Large intestine (tissue), 3 donors: ENCODE data around the gene TAF4. TPM values are rescaled to one million over a fixed set of nuclear protein-coding genes. Genes with fewer than 3 reads are reported as not detected.

ENCODE experiments used
- DNase-seq, 2 donors: peaks; one replicate each; pipeline versions ENCODE4 v3.0.0 to v3.0.0-alpha.2; 2013
- H3K27ac ChIP-seq: one replicate; pipeline ENCODE4 v1.5.1; 2013; ENCODE audit warnings: low read length
- H3K27me3 ChIP-seq: 2 replicates; pipeline ENCODE4 v1.6.1; 2013; ENCODE audit warnings: low read length; ENCODE audit not compliant: control insufficient read depth, insufficient read depth
- H3K36me3 ChIP-seq: 2 replicates; pipeline ENCODE4 v1.6.1; 2013; ENCODE audit warnings: low read length; ENCODE audit not compliant: control insufficient read depth, insufficient read depth
- H3K4me1 ChIP-seq: one replicate; pipeline ENCODE4 v1.6.1; 2013; ENCODE audit warnings: low read length; ENCODE audit not compliant: control insufficient read depth, insufficient read depth
- H3K4me3 ChIP-seq: one replicate; pipeline ENCODE4 v1.5.1; 2013; ENCODE audit warnings: low read length
- H3K9me3 ChIP-seq: one replicate; pipeline ENCODE4 v1.6.1; 2013; ENCODE audit warnings: mild to moderate bottlenecking, low read depth, low read length, moderate library complexity; ENCODE audit not compliant: control insufficient read depth
- WGBS: methylation state at CpG from one replicate; pipeline ENCODE4 v1.1.5; 2013; ENCODE audit warnings: low lambda C conversion rate; ENCODE audit not compliant: insufficient coverage; 5-methylcytosine and 5-hydroxymethylcytosine counted together
- polyA plus RNA-seq: library from polyadenylated mRNA; unstranded; fragments of 120-200 nt; gene quantifications from one replicate; pipeline ENCODE4 v1.2.1, GENCODE V29; 2013

Gene TAF4
- polyA plus RNA-seq, 1 donor, result 17.4 TPM

DNA sequence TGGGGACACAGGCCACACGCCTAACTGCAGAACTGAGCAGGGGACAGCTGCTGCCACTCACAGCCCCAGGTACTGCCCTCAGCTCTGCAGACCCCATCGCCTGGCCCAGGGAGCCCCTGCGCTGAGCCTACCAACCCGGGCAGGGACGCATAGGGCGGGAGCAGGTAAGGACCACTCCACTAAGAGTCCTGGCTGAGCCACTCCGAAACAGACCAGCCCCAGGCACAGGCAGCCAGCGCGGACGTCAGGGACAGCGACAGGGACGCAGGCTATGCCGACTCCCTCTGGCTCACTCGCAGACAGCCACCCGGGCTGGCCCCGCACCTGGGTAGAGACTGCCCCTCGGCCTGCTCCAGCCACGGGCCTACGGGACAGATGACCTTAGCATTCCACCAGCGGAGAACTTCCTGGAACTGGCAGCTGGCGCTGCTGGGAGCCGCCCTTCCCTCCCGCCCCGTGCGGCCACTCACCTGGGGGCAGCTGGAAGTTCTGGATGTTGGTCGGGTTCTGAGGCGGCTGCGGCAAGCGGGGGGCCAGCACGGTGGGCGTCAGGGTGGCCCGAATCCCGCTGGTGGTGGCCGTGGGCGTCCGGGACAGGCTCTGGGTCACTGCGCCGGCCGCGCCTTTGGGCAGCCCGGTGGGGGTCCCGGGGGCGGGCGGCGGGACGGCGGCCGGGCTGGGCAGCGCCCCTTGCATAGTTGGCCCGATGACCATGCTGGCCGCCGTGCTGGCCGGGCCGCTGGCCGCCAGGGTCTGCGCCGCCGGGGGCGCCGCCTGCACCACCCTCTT, 1.5 kb downstream of the TAF4 start:
- Histone ChIP-seq H3K4me1 (peaks cover 38% of the 10 kb centered on the region), H3K27me3 (no peaks in the 10 kb centered on the region), H3K27ac (no peak overlapping the region), H3K4me3 (peak overlapping the region; percentile 42), H3K9me3 (no peaks in the 10 kb centered on the region), H3K36me3 (peaks cover 5% of the 10 kb centered on the region)
- peak in 1 of 2 donors; percentile 45 for DNase-seq
- no CpG with 5 or more reads among the region's 60 CpGs for WGBS

DNA sequence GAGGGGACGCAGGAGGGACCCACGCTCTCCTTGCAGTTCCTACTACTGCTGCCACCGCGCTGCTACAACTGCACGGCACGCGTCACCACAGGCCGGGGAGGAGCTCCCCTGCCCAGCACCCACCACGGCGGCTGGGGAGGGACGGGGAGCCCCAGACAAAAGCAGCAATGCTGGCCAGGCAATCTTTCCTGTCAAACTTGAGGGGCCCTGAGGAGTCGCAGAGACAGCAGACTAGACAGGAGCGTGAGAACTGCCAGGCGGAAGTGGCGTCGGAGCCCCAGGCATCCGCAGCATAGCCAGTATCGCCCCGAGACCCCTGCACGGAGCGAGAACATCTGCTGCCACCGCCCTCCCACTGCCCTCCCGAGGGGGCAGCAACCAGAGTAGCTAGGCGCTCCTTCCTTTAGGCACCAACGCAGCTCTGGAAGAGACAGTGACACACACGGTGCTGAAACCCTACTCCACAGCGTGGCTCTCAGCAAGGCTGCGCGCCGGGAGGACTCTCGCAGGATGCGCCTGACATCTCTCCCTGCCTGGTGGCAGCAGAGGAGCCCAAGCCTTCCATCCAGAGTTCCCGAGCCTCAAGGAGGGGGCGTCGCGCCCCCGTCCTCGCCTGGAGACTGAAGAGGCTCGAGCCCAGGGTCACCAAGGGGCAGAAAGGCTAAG, 2.2 kb downstream of the TAF4 start:
- no peak overlapping the region for H3K27ac ChIP-seq

DNA sequence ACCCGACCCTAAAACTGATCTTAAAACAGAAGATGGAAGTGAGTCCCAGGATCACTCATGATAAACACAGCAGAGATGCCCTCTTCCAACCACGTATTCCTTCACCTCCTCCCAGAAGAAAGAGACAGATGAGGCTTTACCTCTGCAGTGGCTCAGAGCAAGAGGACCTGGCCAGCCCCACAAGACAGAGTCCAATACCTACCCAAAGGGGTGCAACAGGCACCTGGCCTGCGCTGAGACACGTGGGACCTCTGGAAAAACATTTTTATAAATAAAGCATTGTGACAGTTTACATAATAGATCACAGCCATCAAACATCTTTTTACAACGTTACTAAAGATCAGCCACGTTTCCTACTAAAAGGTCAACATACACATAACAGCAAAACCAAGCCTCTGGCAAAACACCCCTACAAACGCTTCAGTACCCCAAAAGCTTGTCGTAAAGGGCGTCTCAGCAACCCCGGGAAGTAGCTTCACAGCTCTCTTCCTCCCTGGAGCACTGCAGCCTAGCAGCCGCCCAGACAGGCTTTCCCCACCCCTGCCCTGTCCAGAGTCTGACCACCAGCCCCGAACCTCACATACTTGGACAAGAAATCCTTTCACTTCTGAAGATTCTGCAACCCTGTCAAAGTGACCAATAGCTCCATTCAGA, 2.9 kb downstream of the TAF4 start:
- Histone ChIP-seq H3K9me3 (no peaks in the 10 kb centered on the region), H3K4me1 (peaks cover 24% of the 10 kb centered on the region), H3K4me3 (no peak overlapping the region), H3K36me3 (peaks cover 5% of the 10 kb centered on the region), H3K27me3 (no peaks in the 10 kb centered on the region), H3K27ac (no peak overlapping the region)
- DNase-seq, result no peak
- 60% methylated on average over 1 of the region's 12 CpGs for WGBS

More for the DNA sequence above, 2.2 kb downstream of the TAF4 start:
- Histone ChIP-seq H3K27me3 (no peaks in the 10 kb centered on the region), H3K4me3 (peak overlapping the region; percentile 42), H3K4me1 (peaks cover 30% of the 10 kb centered on the region), H3K9me3 (no peaks in the 10 kb centered on the region), H3K36me3 (peaks cover 5% of the 10 kb centered on the region)
- peak in 1 of 2 donors; percentile 26 for DNase-seq
- WGBS, result no CpG with 5 or more reads among the region's 39 CpGs

DNA sequence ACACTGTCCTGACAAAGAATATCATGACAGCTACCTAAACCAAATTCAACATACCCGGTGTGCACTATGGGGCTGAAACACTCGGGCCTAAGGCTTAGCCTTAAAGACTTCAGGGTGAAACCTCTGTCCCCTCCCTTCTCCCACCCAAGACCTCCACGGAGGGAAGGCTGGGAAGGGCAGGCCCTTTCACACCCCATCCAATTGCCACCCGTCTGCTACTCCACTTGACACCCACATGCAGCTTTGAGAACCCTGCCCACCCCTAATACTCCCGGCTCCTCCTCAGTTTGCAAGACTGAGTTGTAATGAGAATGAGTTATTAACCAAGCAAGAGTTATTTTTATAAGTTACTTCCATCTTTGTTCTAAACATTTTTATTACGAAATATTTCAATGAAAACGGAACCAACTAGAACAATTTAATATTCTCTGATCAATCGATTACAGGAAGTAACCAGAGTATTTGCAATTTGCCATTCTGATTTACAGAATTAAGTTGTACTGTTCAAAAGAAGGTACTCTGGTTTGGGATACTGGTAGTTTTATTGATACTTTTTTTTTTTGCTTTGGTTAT, 3.7 kb downstream of the TAF4 start:
- no peak for DNase-seq
- H3K27me3 ChIP-seq, result no peaks in the 10 kb centered on the region
- H3K9me3 ChIP-seq, result no peaks in the 10 kb centered on the region
- no peak overlapping the region for H3K27ac ChIP-seq
- H3K36me3 ChIP-seq, result peaks cover 5% of the 10 kb centered on the region
- H3K4me1 ChIP-seq, result peaks cover 18% of the 10 kb centered on the region
- H3K4me3 ChIP-seq, result no peak overlapping the region
- WGBS, result 92% methylated on average over 3 of the region's 8 CpGs

DNA sequence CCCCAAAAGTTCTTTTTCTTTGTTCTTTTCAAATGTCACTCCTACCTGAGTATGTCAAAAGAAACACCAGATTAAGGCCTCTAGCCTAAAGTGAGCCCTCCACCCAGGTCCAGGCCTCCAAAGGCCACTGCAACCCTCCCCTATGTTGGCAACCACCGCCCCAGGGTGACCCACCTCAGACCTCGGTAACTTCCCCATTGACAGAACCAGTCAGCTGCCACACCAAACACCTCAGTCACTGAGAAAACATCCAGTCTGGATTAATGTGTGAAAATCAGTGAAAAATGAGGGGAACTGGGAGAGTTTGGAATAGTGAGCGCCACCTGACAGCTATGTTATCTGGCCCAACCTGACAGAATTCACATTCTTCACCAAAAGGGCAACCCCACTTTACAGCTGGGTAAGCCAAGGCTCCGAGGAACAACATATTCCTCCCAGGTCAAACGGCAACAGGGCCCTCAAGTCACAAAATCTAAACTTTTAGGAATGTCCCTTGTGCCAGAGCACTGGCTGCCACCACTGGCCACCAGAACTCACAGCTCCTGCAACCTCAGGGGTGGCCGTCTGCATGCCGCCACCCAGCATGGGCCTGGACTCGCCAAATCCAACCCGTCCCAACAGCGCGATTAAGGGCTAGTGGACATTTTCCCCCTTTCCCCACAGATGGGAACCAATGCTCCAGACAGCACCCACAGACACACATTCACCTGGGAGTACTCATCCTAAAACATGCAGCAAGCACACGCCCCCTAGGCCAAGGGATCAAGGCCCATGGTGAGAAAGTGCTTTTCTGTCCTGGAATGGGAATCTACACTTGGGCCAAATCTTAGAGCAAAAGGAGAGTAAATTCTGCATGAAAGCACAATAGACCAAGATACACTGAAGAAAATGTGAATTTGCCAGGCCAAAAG, 4.8 kb downstream of the TAF4 start:
- no peaks in the 10 kb centered on the region for H3K9me3 ChIP-seq
- no peak overlapping the region for H3K27ac ChIP-seq
- WGBS, result no CpG with 5 or more reads among the region's 12 CpGs
- H3K36me3 ChIP-seq, result peaks cover 5% of the 10 kb centered on the region
- no peaks in the 10 kb centered on the region for H3K27me3 ChIP-seq
- peaks cover 18% of the 10 kb centered on the region for H3K4me1 ChIP-seq
- no peak for DNase-seq
- no peak overlapping the region for H3K4me3 ChIP-seq

DNA sequence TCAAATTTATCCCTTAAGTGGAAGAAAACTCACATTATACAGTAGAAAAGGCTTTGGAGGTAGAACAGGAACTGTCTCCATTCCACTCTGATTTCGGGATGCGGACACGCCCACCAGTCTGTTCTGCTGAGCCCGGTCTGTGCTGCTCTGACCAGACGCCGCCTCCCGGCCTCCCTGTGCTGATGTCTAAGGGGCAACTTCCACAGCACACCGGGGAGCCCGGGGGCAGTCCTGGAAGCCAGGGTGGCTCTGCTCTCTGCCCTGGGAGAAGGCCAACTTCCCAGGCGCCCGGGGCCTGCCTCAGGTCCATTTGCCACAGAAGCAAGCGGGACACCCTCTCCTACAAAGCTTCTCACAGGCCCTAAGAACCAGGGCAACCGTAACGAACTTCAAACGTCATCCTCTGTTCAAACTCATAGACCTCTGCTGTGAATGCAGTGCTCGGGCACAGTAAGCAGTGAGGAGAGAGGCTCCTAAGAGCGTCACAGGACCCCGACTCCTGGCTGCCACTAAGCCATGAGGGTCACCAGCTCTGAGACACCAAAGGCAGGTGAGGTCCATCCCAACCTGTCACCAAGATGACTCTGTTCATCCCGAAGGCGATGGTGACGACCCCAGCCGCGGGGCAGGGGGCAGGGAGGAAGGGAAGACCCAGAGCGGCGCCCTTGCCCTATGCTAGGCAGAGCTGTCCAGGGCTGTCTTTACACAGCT, 5.6 kb downstream of the TAF4 start:
- Histone ChIP-seq H3K27me3 (no peaks in the 10 kb centered on the region), H3K4me3 (no peak overlapping the region), H3K9me3 (no peaks in the 10 kb centered on the region), H3K36me3 (peaks cover 10% of the 10 kb centered on the region), H3K4me1 (peaks cover 18% of the 10 kb centered on the region), H3K27ac (no peak overlapping the region)
- DNase-seq, result no peak
- WGBS, result no CpG with 5 or more reads among the region's 25 CpGs

DNA sequence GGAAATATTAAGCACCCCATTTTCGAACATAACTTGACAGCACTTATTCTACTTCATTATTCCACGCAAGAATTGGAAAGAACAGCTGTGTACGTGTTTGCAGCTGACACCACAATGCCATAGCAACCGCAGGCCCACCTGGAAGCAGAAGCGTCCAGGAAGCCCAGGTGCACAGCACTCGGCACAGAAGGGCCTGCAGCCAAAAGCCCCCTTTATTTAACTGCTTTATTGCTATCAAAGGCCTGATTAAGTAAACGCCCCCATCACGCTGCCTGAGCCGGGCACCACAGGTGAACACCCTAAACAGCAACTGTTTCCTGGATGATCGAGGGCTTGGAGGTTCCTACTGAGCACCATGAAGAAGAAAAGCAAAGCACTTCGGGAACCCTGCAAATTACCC, 6.3 kb downstream of the TAF4 start:
- H3K9me3 ChIP-seq, result no peaks in the 10 kb centered on the region
- H3K27ac ChIP-seq, result no peak overlapping the region
- no peaks in the 10 kb centered on the region for H3K27me3 ChIP-seq
- H3K36me3 ChIP-seq, result peaks cover 12% of the 10 kb centered on the region
- H3K4me3 ChIP-seq, result no peak overlapping the region
- no peak for DNase-seq
- peaks cover 18% of the 10 kb centered on the region for H3K4me1 ChIP-seq
- no CpG with 5 or more reads among the region's 11 CpGs for WGBS

DNA sequence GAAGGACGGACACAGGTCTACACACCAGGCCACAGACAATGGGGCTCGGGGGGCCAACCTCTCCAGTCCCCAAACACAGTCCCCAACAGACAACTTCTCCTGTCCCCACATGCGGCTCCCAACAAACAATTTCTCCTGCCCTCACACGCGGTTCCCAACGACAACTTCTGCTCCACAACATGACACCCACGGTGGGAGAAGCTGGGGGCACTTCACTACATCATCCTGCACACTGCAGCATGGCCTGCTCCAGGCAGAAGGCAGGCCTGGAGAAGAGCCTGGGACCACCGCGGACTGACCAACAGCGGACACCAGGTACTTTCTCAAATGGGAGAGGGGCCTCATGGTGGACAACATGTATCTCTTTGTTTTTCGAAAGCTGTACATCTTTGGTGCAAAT, 6.7 kb downstream of the TAF4 start:
- 100% methylated on average over 1 of the region's 11 CpGs for WGBS
- H3K36me3 ChIP-seq, result peaks cover 12% of the 10 kb centered on the region

DNA sequence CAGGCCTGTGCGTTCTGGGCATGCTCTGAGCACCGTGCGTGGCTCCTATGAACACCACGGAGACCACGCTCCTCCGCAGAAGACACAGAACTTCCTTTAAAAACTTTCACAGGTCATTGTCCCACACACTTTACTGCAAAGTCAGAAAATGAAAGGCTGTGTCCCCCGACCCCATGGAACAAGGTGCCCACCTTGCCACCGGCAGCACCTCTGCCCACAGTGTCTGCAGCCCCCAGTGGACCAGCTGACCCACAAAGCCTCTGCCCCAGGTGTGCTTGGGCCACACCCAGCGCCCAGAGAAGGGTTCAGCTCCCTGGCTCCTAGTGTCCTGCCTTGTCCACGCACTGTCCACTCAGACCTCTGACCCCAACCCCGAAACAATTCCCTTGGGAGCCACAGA, 8.7 kb downstream of the TAF4 start:
- Histone ChIP-seq H3K9me3 (no peaks in the 10 kb centered on the region), H3K4me1 (no peaks in the 10 kb centered on the region), H3K27ac (no peak overlapping the region), H3K4me3 (no peak overlapping the region), H3K27me3 (no peaks in the 10 kb centered on the region), H3K36me3 (peaks cover 19% of the 10 kb centered on the region)
- WGBS, result 100% methylated on average over 2 of the region's 11 CpGs
- no peak for DNase-seq

More for the DNA sequence above, 6.7 kb downstream of the TAF4 start:
- DNase-seq, result no peak
- no peak overlapping the region for H3K4me3 ChIP-seq
- H3K27ac ChIP-seq, result no peak overlapping the region
- peaks cover 16% of the 10 kb centered on the region for H3K4me1 ChIP-seq
- H3K27me3 ChIP-seq, result no peaks in the 10 kb centered on the region
- H3K9me3 ChIP-seq, result no peaks in the 10 kb centered on the region
